ENCODE measurements around the gene RGL4.
"Not testable (repeated sequence)": the region's sequence is repeated elsewhere in the genome, so short reads cannot be mapped to it uniquely, and the experiment has no call there.

Gene RGL4

DNA sequence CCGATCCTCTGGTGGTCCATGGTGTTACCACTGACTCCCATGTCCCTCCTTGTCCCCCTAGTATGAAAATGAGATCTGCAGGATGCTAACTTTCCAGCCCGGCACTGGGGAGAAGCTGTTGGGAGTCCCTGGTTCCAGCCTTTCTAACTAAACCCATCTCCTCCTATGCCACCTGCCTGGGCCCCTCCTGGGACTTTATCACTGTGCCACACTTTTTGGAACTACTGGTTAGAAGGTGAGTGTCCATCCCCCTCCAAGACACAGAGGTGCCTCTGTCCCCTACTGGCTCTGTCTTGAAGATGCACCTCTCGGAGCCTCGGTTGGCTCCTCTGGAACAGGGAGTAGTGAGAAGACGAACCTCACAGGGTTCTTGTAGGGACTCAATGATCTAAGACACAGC is at the start of gene RGL4:
Gene RGL4, plus strand, starts transcription at position 301 of the 400 bp plus-strand sequence. CDS start 1,018 bp downstream, outside the sequence.
- Mint-ChIP-seq H3K27ac (no peak within 1 kb of the TSS), H3K4me1 (ENCODE audit: low read depth) (peaks cover 7% of the 10 kb centered on the region), H3K9me3 (no peaks in the 10 kb centered on the region)

DNA sequence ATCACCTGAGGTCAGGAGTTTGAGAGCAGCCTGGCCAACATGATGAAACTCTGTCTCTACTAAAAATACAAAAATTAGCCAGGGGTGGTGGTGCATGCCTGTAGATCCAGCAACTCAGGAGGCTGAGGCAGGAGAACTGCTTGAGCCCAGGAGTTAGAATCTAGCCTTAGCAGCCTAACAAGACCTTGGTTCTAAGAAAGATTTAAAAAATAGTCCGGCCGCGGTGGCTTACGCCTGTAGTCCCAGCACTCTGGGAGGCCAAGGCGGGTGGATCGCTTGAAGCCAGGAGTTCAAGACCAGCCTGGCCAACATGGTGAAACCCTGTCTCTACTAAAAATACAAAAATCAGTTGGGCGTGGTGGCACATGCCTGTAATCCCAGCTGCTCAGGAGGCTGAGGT is 44.3 kb upstream of the RGL4 start:
- not testable (repeated sequence) for H3K27ac Mint-ChIP-seq; H3K9me3 Mint-ChIP-seq; H3K4me3 Mint-ChIP-seq; H3K36me3 Mint-ChIP-seq (ENCODE audit: low read depth); H3K4me1 Mint-ChIP-seq (ENCODE audit: low read depth); H3K27me3 Mint-ChIP-seq (ENCODE audit: low read depth)

More for the DNA sequence above, at the start of gene RGL4:
- H3K36me3 Mint-ChIP-seq (ENCODE audit: low read depth): peaks cover 27% of the 10 kb centered on the region
- no peaks in the 10 kb centered on the region for H3K27me3 Mint-ChIP-seq (ENCODE audit: low read depth)
- H3K4me3 Mint-ChIP-seq: no peak within 1 kb of the TSS

- Mint-ChIP-seq H3K27me3 (ENCODE audit: low read depth) (no peaks in the 10 kb centered on the region), H3K36me3 (ENCODE audit: low read depth) (peaks cover 8% of the 10 kb centered on the region), H3K4me1 (ENCODE audit: low read depth) (no peaks in the 10 kb centered on the region), H3K9me3 (no peaks in the 10 kb centered on the region), H3K27ac (no peak overlapping the region), H3K4me3 (no peak overlapping the region)
Observed at GRCh38 chr22:23649071-23649501, 41.7 kb upstream of the RGL4 start.

- no peaks in the 10 kb centered on the region for H3K4me1 Mint-ChIP-seq (ENCODE audit: low read depth)
- H3K27me3 Mint-ChIP-seq (ENCODE audit: low read depth): no peaks in the 10 kb centered on the region
- no peaks in the 10 kb centered on the region for H3K9me3 Mint-ChIP-seq
- no peak overlapping the region for H3K27ac Mint-ChIP-seq
- H3K4me3 Mint-ChIP-seq: no peak overlapping the region
- H3K36me3 Mint-ChIP-seq (ENCODE audit: low read depth): peaks cover 7% of the 10 kb centered on the region
Observed at GRCh38 chr22:23651676-23652075, 39.1 kb upstream of the RGL4 start.

DNA sequence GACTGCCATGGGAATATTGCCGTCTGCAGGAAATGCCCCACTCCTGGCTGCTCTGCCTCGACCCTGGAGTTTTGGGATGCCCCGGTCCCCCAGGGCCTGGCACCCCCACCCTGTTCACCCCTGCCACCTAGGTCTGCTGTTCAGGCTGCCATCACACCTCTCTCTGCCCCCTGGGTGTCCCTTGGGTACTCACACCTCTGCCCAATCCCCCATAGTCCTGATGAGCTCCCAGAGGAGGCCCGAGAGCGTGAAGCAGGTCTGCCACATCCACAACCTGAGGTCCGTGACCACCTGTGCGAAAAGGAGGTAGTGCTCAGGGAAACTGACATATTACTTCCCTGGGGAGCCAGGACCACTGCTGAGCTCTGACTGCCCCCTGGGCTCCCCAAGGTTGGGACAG is 38.5 kb upstream of the RGL4 start:
- Mint-ChIP-seq H3K27me3 (ENCODE audit: low read depth) (no peaks in the 10 kb centered on the region), H3K36me3 (ENCODE audit: low read depth) (peaks cover 7% of the 10 kb centered on the region), H3K4me1 (ENCODE audit: low read depth) (no peaks in the 10 kb centered on the region), H3K27ac (no peak overlapping the region), H3K4me3 (no peak overlapping the region), H3K9me3 (no peaks in the 10 kb centered on the region)

- Mint-ChIP-seq H3K9me3 (no peaks in the 10 kb centered on the region), H3K27ac (no peak overlapping the region)
Observed at GRCh38 chr22:23652711-23653110, 38.1 kb upstream of the RGL4 start.

DNA sequence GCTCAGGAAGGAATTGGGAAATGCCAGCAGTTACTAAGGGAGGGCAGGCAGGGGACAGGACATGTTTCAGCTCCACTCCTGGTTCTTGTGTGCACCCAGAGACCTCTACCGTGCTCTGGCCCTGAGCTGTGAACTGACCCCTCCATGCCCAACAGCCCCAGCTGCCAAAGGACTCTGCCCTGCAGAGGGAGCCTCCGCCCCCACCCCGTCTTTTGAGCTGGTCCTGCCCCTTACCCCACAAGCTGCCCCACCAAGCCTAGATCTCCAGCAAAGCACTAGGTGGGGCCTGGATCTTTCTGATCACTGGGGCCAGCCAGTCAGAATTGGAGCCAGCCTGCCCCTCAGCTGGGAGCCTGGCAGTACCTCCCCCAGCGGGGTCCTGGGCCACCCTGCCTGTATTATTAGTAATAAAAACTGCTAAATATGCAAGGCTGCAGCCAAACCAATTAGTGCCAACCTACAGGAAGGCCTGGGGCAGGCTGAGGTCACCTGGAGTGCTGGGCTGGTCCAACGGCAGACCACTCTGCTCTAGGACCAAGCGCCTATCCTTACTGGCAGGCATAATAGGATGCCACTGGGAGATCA is 34.8 kb upstream of the RGL4 start:
- H3K36me3 Mint-ChIP-seq (ENCODE audit: low read depth): peaks cover 16% of the 10 kb centered on the region
- H3K9me3 Mint-ChIP-seq: no peaks in the 10 kb centered on the region
- no peak overlapping the region for H3K27ac Mint-ChIP-seq
- no peaks in the 10 kb centered on the region for H3K4me1 Mint-ChIP-seq (ENCODE audit: low read depth)
- no peaks in the 10 kb centered on the region for H3K27me3 Mint-ChIP-seq (ENCODE audit: low read depth)
- no peak overlapping the region for H3K4me3 Mint-ChIP-seq

More at GRCh38 chr22:23652711-23653110, 38.1 kb upstream of the RGL4 start:
- no peak overlapping the region for H3K4me3 Mint-ChIP-seq
- H3K4me1 Mint-ChIP-seq (ENCODE audit: low read depth): no peaks in the 10 kb centered on the region
- no peaks in the 10 kb centered on the region for H3K27me3 Mint-ChIP-seq (ENCODE audit: low read depth)
- H3K36me3 Mint-ChIP-seq (ENCODE audit: low read depth): peaks cover 7% of the 10 kb centered on the region

DNA sequence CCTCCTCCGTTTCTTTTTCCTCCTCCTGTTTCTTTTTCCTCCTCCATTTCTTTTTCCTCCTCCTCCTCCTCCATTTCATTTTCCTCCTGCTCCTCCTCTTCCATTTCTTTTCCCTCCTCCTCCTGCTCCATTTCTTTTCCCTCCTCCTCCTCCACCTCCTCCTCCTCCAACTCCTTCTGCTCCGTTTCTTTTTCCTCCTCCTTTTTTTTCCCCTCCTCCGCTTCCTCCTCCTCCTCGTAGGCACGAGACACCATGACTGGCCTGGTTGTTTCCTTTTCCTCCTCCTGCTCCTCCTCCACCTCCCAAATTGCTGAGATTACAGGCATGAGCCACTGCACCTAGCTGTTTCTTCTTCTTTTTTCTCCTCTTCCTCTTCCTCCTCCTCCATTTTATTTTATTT is 33.1 kb upstream of the RGL4 start:
- Mint-ChIP-seq H3K4me1 (ENCODE audit: low read depth) (peaks cover 2% of the 10 kb centered on the region), H3K9me3 (no peaks in the 10 kb centered on the region), H3K4me3 (no peak overlapping the region), H3K27ac (no peak overlapping the region), H3K27me3 (ENCODE audit: low read depth) (no peaks in the 10 kb centered on the region), H3K36me3 (ENCODE audit: low read depth) (peaks cover 23% of the 10 kb centered on the region)

- H3K4me3 Mint-ChIP-seq; H3K27ac Mint-ChIP-seq; H3K9me3 Mint-ChIP-seq; H3K27me3 Mint-ChIP-seq (ENCODE audit: low read depth); H3K4me1 Mint-ChIP-seq (ENCODE audit: low read depth): not testable (repeated sequence)
- peaks cover 38% of the 10 kb centered on the region for H3K36me3 Mint-ChIP-seq (ENCODE audit: low read depth)
Observed at GRCh38 chr22:23660381-23660780, 30.4 kb upstream of the RGL4 start.

- no peaks in the 10 kb centered on the region for H3K9me3 Mint-ChIP-seq
- H3K27ac Mint-ChIP-seq: no peak overlapping the region
- H3K4me3 Mint-ChIP-seq: no peak overlapping the region
Observed at GRCh38 chr22:23670378-23671295, 20.2 kb upstream of the RGL4 start.

DNA sequence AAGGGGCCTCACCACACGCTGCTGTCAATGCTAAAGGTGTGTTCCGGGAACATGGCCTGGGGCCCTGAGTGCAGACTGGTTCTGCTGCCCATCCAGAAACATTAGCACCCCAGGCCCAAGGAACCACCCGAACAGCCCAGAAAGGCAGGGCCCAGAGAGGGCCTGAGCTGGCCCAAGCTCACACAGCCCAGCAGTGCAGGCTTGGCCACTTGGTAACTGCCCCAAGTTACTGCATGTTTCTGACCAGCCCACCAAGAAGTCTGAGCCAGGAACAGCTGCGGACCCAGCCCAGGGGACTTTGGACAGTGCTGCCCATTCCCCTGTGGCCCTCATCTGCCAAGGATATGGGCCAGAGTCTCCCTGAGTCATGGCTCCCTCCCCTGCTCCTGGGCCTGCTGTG is 19.4 kb upstream of the RGL4 start:
- H3K27me3 Mint-ChIP-seq (ENCODE audit: low read depth); H3K4me3 Mint-ChIP-seq; H3K36me3 Mint-ChIP-seq (ENCODE audit: low read depth); H3K9me3 Mint-ChIP-seq; H3K27ac Mint-ChIP-seq: not testable (repeated sequence)
- peaks cover 13% of the 10 kb centered on the region for H3K4me1 Mint-ChIP-seq (ENCODE audit: low read depth)

More at GRCh38 chr22:23670378-23671295, 20.2 kb upstream of the RGL4 start:
- H3K36me3 Mint-ChIP-seq (ENCODE audit: low read depth): peaks cover 6% of the 10 kb centered on the region
- H3K4me1 Mint-ChIP-seq (ENCODE audit: low read depth): peaks cover 8% of the 10 kb centered on the region
- no peaks in the 10 kb centered on the region for H3K27me3 Mint-ChIP-seq (ENCODE audit: low read depth)

DNA sequence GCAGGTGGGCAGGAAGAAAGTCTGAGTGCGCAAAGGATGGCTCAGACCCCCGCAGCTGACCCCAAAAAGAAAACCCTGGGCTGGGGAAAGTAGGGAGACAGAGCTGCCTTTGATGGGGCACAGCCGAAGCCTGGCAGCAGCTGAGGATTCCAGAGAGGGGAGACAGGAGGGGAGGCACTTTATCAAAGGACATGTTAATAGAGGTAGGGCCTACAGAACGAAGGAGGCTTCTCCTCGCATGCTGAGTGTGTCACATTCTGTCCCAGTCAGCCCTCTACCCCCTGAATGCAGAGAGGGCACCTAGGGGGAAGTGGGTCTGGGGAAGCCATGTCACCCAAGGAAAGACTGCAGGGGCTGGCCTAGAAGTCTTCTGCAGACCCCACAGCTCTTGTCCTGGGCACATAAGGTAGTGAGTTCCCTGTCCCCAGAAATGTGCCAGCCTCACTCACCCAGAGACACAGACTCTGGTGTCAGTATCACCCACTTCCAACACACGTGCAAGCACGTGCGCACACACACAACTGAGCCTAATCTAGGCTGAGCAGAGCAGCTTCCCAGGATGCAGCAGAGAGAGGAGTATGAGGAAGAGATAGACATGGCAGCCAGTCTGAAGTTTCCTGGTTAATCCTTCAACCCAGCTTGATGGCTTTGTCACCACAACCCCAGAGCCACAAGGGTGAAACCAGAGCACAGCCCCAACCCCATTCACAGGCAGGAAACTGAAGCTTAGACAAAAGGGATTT is 18.3 kb upstream of the RGL4 start:
- Mint-ChIP-seq H3K4me1 (ENCODE audit: low read depth) (peaks cover 15% of the 10 kb centered on the region), H3K27ac (peak overlapping the region; percentile 64), H3K4me3 (peak overlapping the region; percentile 55)
- not testable (repeated sequence) for H3K27me3 Mint-ChIP-seq (ENCODE audit: low read depth); H3K36me3 Mint-ChIP-seq (ENCODE audit: low read depth); H3K9me3 Mint-ChIP-seq

GRCh38 chr22:23673050-23673620 is 17.7 kb upstream of the RGL4 start:
- peaks cover 6% of the 10 kb centered on the region for H3K36me3 Mint-ChIP-seq (ENCODE audit: low read depth)
- no peaks in the 10 kb centered on the region for H3K9me3 Mint-ChIP-seq
- no peaks in the 10 kb centered on the region for H3K27me3 Mint-ChIP-seq (ENCODE audit: low read depth)
- H3K27ac Mint-ChIP-seq: no peak overlapping the region
- H3K4me3 Mint-ChIP-seq: no peak overlapping the region
- H3K4me1 Mint-ChIP-seq (ENCODE audit: low read depth): peaks cover 16% of the 10 kb centered on the region

- H3K27ac Mint-ChIP-seq: no peak overlapping the region
Observed at GRCh38 chr22:23673826-23674690, 16.8 kb upstream of the RGL4 start.

More at GRCh38 chr22:23673826-23674690, 16.8 kb upstream of the RGL4 start:
- H3K4me1 Mint-ChIP-seq (ENCODE audit: low read depth): peaks cover 17% of the 10 kb centered on the region
- H3K36me3 Mint-ChIP-seq (ENCODE audit: low read depth): peaks cover 8% of the 10 kb centered on the region
- H3K9me3 Mint-ChIP-seq: no peaks in the 10 kb centered on the region
- H3K4me3 Mint-ChIP-seq: no peak overlapping the region
- no peaks in the 10 kb centered on the region for H3K27me3 Mint-ChIP-seq (ENCODE audit: low read depth)
